ENCODE data around the gene TRAPPC8.
A peak's percentile ranks its signal among the peaks of the same experiment; 100 is the strongest.
"Not testable (repeated sequence)": the region's sequence is repeated elsewhere in the genome, so short reads cannot be mapped to it uniquely, and the experiment has no call there.

Gene TRAPPC8

DNA sequence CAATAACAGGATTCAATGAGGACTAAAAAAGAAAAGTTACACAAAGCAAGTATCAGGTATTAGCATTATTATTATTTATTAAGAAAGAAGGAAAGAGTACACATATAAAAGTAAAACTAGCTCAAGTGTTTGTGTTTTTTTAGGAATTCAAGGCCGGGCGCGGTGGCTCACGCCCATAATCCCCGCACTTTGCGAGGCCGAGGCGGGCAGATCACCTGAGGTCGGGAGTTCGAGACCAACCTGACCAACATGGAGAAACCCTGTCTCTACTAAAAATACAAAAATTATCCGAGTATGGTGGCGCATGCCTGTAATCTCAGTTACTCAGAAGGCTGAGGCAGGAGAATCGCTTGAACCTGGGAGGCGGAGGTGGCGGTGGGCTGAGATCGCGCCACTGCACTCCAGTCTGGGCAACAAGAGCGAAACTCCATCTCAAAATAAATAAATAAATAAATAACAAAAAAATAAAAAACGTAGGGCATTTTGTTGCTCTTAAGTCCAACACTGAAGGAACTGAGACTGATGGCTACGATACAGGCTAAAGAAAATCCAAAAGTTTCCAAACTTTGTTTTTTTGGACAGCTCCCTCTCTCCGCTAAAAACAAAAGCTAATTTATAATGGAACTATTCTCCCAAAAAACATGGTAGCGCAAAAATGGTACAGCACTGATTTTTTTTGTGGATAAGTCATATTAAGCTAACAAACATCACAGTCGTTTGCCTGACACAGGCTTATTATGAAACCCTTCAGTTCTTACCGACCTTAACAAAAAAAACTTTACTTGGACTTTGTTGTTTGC lies 1.7 kb downstream of the TRAPPC8 start:
- DNase-seq: no peak

DNA sequence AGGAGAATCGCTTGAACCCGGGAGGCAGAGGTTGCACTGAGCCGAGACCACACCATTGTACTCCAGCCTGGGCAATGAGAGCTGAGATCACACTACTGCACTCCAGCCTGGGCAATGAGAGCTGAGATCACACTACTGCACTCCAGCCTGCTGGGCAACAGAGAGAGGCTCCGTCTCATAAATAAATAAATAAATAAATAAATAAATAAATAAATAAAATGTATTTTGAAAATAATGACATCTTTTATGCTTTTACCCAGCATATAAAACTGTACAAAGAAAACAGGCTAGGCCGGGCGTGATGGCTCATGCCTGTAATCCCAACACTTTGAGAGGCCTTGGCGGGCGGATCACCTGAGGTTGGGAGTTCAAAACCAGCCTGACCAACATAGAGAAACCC lies 8.2 kb downstream of the TRAPPC8 start:
- not testable (repeated sequence) for DNase-seq

DNA sequence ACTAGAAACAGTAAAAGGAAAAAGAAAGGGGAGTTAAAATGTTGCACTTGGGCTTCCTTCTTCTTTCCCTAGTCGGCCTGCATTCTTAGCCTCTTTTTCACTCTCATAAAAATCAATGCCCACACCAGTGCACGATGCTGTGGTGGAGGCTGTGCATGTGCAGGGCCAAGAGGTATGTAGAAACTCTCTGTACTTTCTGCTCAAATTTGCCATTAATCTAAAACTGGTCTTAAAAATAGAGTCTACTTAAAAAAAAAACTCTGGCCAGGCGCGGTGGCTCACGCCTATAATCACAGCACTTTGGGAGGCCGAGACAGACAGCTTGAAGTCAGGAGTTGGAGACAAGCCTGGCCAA lies 11.1 kb downstream of the TRAPPC8 start:
- DNase-seq: no peak

DNA sequence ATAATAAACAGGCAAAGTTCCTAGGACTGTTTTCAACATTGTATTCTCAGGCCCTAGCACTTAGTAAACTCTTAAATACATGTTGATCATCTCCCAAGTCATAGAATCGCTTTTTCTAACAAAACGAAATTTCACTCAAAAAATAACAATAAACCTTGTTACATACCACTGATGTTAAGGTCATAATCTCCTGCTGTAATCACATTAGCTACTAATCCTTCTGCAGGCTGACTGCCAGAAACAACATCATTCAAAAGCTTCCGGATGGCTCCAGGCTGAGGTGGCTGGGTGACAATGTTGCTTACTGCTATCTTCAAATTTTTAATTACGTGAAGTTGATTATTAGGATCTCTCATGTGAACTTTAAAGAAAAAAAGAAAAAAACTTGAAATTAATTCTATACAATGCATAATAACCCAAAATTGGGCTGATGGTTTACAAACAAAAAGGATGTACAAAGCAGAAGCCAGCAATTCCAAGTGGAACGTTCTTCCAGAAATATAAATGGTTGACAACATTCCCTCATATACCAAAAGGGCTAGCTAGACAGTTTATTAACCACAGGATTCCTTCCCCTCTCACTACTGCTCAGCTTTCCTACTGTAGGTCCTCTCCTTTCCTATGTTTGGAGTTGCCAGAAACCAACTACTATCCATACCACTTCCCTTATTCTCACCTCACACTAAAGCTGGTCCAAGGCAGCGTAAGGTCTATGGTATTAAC lies 11.6 kb downstream of the TRAPPC8 start:
- DNase-seq: no peak

DNA sequence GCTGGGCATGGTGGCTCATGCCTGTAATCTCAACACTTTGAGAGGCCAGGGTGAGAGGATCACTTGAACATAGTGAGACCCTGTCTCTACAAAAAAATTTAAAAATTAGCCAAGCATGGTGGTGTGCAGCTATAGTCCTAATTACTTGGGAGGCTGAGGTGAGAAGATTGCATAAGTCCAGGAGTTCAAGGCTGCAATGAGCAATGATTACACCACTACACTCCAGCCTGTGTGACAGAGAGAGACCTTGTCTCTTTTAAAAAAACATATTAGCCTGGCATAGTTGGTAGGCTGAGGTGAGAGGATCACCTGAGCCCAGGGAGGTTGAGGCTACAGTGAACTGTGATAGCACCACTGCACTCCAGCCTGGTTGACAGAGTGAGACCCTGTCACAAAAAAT lies 13.7 kb downstream of the TRAPPC8 start:
- DNase-seq: no peak

DNA sequence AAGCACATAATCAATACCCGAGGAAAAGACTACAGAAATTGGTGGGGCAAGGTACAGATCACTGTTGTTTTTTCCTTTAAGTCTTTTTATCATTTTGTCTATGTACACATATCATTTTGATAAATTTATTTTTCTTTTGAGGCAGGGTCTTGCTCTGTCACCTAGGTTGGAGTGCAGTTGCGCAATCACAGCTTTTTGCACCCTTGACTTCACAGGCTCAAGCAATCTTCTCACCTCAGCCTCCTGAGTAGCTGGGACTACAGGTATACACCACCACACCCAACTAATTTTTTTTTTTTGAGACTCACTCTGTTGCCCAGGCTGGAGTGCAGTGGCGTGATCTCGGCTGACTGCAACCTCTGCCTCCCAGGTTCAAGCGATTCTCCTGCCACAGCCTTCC lies 15.9 kb downstream of the TRAPPC8 start:
- not testable (repeated sequence) for DNase-seq

DNA sequence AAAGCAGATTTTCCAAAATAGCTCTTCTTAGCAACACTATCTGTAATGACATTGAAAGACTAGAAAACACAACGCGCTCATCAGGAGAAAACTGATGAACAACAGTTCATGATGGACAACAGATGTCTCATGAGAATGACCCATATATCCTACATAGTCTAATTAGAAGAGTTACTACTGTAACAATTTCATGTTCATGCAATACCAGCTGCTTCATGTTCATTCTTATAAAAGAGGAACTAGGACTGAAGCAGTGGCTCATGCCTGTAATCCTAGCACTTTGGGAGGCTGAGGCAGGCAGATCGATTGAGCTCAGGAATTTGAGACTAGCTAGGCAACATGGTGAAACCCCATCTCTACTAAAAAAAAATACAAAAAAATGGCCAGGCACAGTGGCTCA lies 22.7 kb downstream of the TRAPPC8 start:
- DNase-seq: no peak

DNA sequence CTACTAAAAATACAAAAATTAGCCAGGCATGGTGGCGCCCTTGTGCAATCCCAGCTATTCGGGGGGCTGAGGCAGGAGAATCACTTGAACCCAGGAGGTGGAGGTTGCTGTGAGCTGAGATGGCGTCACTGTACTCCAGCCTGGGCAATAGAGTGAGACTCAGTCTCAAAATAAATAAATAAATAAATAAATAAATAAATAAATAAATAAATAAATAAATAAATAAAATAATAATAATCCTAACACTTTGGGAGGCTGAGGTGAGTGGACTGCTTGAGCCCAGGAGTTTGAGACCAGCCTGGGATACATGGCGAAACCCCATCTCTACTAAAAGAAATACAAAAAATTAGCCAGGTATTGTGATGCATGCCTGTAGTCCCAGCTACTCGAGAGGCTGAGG lies 23.6 kb downstream of the TRAPPC8 start:
- not testable (repeated sequence) for DNase-seq

DNA sequence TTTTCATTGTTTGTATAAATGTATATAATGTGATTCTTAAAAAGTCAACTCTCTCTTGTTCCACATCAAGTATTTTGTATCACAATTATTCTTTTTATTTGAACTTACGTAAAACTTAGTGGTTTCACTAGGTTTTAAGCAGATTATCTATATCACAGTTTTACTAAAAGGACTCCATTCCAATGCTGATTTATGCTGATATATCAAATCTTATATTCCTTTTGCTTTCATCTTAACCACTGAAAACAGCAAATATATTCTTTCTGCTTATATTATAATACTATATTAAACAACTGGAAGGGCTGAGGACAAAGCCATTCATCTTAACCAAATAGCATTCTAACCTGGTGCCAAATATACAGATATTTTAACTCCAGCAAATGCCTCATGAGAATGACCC lies 24.2 kb downstream of the TRAPPC8 start:
- DNase-seq: no peak

DNA sequence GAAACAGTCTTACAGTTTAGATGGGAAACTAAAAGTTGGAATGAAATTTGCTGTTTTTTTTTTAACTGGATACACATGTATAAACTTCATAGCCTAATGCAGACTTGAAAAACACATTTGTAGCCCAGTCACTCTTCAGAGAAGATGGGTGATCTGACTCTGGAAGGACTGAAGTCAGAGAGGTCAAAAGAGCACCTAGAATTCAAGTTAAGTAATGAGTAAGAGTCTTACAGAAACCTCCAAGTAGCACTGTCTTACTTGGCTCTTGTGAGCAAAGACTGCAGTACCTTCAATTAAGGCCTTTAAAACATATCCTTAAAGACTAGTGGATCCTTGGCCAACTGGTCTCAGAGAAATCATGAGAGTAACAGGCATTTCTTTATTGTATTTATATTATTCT lies 41.9 kb downstream of the TRAPPC8 start:
- no peak for DNase-seq

DNA sequence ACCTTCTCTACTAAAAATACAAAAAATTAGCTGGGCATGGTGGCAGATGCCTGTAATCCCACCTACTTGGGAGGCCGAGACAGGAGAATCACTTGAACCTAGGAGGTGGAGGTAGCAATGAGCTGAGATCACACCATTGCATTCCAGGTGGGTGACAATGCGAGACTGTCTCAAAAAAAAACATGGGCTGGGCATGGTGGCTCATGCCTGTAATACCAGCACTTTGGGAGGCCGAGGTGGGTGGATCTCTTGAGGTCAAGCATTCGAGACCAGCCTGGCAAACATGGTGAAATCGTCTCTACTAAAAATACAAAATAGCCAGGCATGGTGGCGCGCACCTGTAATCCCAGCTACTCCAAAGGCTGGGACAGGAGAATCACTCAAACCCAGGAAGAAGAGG lies 43.2 kb downstream of the TRAPPC8 start:
- DNase-seq: not testable (repeated sequence)

DNA sequence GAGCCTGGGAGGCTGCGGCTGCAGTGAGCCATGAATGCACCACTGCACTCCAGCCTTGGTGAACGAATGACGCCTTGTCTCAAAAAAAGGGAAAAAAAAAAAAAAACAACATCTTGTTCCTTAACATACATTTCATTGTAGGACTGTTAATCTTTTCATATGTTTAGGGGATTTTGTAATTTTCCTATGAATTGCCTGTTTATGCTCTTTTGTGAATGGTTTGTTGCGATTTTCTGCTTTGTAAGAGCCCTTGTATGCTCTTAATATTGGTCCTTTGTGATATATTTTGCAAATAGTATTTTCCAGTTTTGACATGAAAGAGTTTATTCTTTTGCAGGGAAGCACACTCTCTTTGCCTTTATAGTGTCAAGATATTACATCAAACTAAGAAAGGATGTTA lies 50.0 kb downstream of the TRAPPC8 start:
- DNase-seq: no peak

DNA sequence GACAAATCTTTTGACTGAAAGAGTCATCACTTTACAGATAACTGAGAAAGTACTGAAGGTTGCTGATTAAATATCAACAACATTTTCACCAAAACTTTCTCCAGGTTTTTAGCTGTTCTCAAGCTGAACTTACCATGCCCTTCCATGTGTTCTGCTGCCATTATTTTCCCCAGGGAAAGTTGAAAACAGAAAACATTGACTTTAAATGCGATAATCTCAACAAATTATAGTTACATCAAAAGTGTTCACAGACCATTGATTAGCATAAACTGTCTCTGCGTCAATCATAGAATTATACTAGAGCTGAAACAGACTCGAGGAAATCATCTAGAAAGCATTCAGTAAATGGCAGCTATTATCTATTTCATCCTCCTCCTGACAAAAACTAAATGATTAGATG lies 51.4 kb downstream of the TRAPPC8 start:
- DNase-seq: no peak

DNA sequence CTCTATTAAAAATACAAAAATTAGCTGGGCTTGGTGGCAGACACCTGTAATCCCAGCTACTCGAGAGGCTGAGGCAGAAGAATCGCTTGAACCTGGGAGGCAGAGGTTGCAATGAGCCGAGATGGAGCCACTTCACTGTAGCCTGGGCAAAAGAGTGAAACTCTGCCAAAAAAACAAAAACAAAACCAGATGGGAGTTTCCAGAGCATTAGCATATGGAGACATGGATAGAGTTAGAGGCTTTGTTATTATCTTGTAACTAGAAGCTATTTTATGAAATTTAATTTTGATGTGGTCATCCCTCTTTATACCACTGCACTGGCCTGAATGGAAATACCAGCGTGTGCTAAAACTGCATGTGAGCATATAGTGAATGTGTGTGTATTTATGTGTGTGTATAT lies 58.9 kb downstream of the TRAPPC8 start:
- no peak for DNase-seq

DNA sequence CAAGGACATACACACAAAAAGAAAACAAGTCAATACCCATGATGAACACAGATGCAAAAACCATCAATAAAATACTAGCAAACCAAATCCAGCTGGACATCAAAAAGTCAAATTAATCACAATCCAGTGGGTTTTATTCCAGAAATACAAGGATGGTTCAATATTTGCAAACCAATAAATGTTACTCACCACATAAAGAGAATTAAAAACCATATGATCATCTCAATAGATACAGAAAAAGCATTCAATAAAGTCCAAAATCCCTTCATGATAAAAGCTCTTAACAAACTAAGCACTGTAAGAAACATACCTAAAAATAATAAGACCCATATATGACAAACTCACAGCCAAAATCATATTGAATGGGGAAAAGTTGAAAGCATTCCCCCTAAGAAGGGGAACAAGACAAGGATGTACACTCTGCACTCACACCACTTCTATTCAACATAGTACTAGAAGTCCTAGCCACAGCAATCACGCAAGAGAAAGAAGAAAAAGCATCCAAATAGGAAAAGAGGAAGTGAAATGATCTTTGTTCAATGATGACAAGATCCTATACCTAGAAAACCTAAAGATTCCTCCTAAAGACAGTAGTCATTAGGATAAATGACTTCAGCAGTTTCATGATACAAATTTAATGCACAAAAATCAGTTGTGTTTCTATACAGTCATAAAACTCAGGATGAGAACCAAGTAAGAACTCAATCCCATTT lies 62.6 kb downstream of the TRAPPC8 start:
- DNase-seq: no peak

DNA sequence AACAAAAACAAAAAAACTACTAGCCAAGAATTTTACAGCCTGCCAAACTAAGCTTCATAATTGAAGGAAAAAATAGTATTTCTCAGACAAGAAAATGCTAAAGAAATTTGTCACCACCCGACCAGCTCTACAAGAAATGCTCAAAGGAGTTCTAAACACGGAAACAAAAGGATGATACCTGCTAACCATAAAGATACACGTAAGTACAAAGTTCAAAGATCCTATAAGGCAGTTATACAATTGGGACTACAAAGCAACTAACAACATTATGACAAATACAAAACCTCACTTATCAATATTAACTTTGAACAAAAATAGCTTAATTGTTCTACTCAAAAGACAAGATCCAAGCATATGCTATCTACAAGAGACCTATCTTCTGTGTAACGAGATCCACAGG lies 64.6 kb downstream of the TRAPPC8 start:
- no peak for DNase-seq

DNA sequence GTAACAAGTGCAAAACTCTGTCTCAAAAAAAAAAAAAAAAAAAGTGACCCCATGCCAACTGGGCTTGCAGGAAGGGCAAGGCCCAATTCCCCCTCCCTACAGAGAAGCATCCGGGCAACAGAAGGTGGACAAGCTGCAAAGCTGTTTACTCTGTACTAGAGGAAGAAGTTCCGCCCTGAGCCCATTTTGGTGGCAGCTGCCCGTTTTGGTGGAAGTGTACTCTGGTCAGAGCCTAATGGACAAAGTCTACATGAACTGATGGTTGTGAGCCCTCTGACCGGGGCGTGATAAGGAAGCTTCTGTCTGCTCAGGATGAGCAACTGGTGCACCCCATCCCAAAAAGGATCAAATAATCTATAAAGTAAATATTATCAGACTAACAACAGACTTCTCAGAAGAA lies 65.0 kb downstream of the TRAPPC8 start:
- no peak for DNase-seq

DNA sequence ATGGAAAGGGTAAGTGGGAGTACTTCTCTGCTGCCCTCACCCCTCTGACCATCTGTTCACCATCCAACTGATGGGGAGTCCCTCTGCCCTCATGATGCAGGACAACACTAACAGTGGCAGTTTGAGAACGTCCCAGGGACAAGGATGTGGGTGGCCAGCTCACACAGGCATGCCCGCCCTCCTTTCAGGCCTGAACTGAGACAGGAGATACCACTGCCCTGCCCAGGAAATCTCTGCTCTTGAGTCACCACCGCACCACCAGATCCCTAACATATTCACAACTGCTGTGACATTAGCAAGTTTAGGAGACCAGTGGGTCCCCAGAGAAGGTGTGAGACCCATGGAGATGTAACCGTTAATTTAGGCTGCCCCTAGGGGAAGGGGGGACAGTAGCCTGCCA lies 66.2 kb downstream of the TRAPPC8 start:
- DNase-seq: peak; percentile 20

DNA sequence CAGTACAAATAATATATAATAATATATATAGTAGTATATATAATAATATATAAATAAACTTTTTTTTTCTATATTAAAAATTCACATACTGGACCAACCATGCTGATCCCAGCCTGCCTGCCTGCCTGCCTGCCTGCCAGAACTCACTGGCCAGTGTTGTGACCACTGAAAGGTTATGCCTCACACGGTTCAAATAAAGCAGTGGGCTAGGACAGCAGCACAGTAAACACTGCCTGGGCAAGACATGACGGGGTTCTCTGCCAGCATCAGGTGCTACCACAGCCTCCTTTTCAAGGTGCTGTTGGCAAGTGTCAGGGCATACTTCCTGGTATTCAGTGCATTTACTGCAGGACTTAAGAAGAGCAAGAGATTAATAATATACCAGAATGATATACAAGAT lies 67.6 kb downstream of the TRAPPC8 start:
- DNase-seq: peak; percentile 60

DNA sequence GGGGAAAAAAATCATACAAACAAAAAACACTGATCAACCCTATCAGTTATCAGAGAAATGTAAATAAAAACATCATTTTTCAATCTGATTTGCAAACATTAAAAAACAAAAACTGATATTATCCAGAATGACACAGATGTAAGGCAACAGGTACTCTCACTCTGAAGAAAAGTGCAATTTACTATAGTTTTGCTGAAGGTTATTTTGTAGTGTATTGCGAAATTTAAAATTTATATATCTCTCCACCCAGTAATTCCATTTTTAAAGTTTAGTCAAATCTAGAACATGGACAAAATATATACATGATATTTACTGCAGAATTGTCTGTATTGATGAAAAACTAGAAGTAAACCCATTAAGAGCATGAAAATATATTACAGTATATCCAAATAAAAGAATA lies 79.8 kb downstream of the TRAPPC8 start:
- DNase-seq: no peak

DNA sequence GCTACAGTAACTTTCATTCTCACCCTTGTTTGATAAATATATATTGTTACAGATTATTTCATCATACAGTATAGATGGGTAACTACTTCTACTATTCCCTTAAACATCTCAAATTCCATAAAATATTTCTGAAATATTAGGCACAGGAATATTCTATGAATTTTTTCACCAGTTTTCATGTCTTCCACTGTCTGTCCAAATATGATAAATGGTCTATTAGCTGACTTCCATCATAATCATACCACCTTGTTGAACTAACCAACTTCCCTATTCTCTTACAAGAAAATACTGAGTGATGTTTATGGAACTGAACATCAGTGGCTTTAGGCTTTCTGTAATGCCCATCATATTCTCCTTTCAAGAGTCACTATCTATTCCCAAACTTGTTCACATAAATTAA lies 82.4 kb downstream of the TRAPPC8 start:
- no peak for DNase-seq

DNA sequence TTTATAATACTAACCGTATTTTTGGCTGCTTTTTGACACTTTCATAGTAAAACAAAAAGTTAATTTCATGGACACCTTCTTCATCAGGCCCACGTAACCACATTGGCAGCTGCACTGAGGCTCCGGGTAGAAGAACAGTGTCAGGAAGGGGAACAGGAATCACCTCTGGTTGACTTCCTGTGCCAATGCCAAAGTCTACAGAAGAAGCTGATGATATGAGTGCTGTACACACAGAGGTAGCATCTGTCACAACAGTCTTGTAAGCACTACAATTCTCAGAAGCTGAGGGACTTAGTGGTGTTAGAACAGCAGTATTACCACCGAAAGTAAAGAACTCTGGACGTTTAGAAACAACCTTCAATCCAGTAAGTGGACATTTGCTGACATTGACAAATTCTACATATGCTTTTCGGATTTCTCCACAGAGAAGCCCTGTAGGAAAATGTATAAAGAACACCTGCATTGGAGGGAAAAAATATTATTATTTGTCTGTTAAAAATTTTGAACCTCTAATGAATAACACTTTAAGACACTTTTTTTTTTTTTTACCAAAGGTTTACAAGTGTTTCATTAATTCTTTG lies 85.3 kb downstream of the TRAPPC8 start:
- DNase-seq: peak; percentile 13

DNA sequence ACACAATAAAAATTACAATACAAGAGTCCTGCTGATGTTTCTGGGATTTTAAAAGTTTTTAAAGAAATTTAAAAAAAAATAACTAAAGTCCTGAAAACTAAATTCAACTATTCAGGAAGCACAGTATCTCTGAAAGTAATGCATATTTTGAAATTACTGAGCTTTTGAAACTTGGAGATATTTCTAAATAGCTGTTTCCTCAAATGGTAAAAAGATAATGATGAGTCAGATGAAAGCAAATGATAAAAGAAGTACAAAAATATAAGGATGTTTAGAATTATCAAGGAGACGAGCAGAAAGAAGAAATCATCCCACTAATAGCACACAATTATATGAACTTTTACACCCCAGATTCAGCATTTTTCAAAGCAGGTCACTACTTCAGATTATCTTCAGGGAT lies 92.1 kb downstream of the TRAPPC8 start:
- no peak for DNase-seq

DNA sequence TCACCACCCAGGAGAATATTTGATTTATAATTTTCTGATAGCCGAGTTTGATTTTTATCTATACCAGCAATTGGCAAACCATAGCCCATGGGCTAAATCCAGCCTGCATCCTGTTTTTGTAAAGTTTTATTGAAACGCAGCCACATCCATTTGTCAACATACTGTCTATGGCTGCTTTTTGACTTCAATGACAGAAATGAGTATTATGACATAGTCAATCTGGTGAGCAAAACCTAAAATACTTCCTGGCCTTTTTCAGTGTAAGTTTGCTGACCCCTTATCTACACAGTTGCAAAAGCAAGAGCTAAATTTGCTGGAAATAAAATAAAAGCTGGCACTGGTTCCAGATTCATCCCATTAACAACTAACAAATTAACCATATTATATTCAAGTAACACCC lies 102.4 kb downstream of the TRAPPC8 start:
- DNase-seq: no peak
